Sigmoid colon (tissue), 4 donors: ENCODE results near the gene VPS33B.

Source experiments
- POLR2AphosphoS5 ChIP-seq, 4 donors: sonication (generic); formaldehyde crosslinking; IDR thresholded peaks; one replicate each; pipeline ENCODE4 v1.6.1; 2017; ENCODE audit warnings: antibody characterized with exemption in 4 of 4
- TF ChIP-seq, protein P1 (sequence below), 4 experiments: fragments of 450-650 bp in 3 of 4; fragments of 200-600 bp in 1 of 4; IDR thresholded peaks; one replicate each; pipeline ENCODE4 v1.5.1; 2016 to 2019; ENCODE audit warnings: antibody characterized with exemption in 4 of 4, mild to moderate bottlenecking in 3 of 4, moderate library complexity in 2 of 4

GRCh38 chr15:91049378-91050127 is 27.2 kb upstream of the VPS33B start:
- TF ChIP-seq, protein P1, sequence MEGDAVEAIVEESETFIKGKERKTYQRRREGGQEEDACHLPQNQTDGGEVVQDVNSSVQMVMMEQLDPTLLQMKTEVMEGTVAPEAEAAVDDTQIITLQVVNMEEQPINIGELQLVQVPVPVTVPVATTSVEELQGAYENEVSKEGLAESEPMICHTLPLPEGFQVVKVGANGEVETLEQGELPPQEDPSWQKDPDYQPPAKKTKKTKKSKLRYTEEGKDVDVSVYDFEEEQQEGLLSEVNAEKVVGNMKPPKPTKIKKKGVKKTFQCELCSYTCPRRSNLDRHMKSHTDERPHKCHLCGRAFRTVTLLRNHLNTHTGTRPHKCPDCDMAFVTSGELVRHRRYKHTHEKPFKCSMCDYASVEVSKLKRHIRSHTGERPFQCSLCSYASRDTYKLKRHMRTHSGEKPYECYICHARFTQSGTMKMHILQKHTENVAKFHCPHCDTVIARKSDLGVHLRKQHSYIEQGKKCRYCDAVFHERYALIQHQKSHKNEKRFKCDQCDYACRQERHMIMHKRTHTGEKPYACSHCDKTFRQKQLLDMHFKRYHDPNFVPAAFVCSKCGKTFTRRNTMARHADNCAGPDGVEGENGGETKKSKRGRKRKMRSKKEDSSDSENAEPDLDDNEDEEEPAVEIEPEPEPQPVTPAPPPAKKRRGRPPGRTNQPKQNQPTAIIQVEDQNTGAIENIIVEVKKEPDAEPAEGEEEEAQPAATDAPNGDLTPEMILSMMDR (IDR thresholded peaks at IDR 0.05), result peak; percentile 43 to 62 (median 50)
- TF ChIP-seq POLR2AphosphoS5 (IDR thresholded peaks at IDR 0.05), result no peak
